Mucosa of descending colon (tissue), 3 donors: ENCODE data around the gene TSPEAR. TPM values are rescaled to one million over a fixed set of nuclear protein-coding genes. Genes with fewer than 3 reads are reported as not detected.

ENCODE experiments used
- ATAC-seq: fragments of 200-7000 bp; cut with Tn5 transposase; one replicate; pipeline ENCODE4 v1.9.1; 2020; ENCODE audit warnings: mild to moderate bottlenecking, moderate library complexity
- DNase-seq, 3 donors: peaks; one replicate each; pipeline ENCODE4 v3.0.0-alpha.2; 2020
- H3K36me3 ChIP-seq: fragments of 200-600 bp; one replicate; pipeline ENCODE4 v1.8.0; 2021; ENCODE audit warnings: low read depth, mild to moderate bottlenecking
- H3K4me1 ChIP-seq: fragments of 200-600 bp; one replicate; pipeline ENCODE4 v1.8.0; 2021; ENCODE audit warnings: low read depth, mild to moderate bottlenecking
- H3K4me3 ChIP-seq: fragments of 200-600 bp; one replicate; pipeline ENCODE4 v1.8.0; 2021; ENCODE audit warnings: mild to moderate bottlenecking
- H3K9me3 ChIP-seq: fragments of 200-600 bp; one replicate; pipeline ENCODE4 v1.8.0; 2021; ENCODE audit warnings: mild to moderate bottlenecking
- CTCF ChIP-seq: fragments of 200-600 bp; IDR thresholded peaks from one replicate; pipeline ENCODE4 v1.8.0; 2022; ENCODE audit warnings: antibody characterized with exemption, mild to moderate bottlenecking
- intact Hi-C, 2 donors: fragments of 100-400 bp; cut with DNase I in 1 of 2; cut with micrococcal nuclease in 1 of 2; formaldehyde crosslinking; loops; one replicate each; pipeline versions ENCODE4 v1.11.0 to v1.11.1; 2022; cut with DNase I, micrococcal nuclease
- total RNA-seq, 3 donors: library from RNA; stranded (reverse); fragmentation: NEBNext Ultra II Directional in 2 of 3; extraction: Animal tissue kit (Norgen Biotek cat#: 25700) in 2 of 3; gene quantifications; one replicate each; pipeline versions ENCODE4 v1.2.1 to v1.2.4, GENCODE V29; 2021 to 2023
- donor health status: DM: no; HTN: no; CAD: no; lungs with moderate emphysema.
- donor health status: DM: no; HTN: no; CAD: no.
- donor health status: DM: no; HTN: yes; CAD: no.

The TSPEAR gene
- total RNA-seq, 3 donors from 2014 or later, result 0.28 TPM; not detected in 2

- TF ChIP-seq CTCF, result no peak
- DNase-seq (peak in 1 of 3 donors; percentile 34), ATAC-seq (no peak)
- peaks cover 13% of the 10 kb centered on the region for H3K9me3 ChIP-seq
- H3K36me3 ChIP-seq, result no peaks in the 10 kb centered on the region
- intact Hi-C loops, result no loop called here
- H3K4me1 ChIP-seq, result peaks cover 4% of the 10 kb centered on the region
- H3K4me3 ChIP-seq, result no peak overlapping the region
Observed at GRCh38 chr21:44614961-44615391, 96.4 kb downstream of the TSPEAR start.

- intact Hi-C loops, result no loop called here
- DNase-seq (no peak), ATAC-seq (no peak)
- H3K4me1 ChIP-seq, result peaks cover 4% of the 10 kb centered on the region
- TF ChIP-seq CTCF, result no peak
- H3K4me3 ChIP-seq, result no peak overlapping the region
- H3K9me3 ChIP-seq, result peaks cover 13% of the 10 kb centered on the region
- H3K36me3 ChIP-seq, result no peaks in the 10 kb centered on the region
Observed at GRCh38 chr21:44614161-44614631, 97.2 kb downstream of the TSPEAR start.

- peak in 1 of 3 donors; percentile 38 for DNase-seq
- intact Hi-C loops, result no loop called here
- peaks cover under 1% of the 10 kb centered on the region for H3K4me1 ChIP-seq
Observed at GRCh38 chr21:44613386-44614155, 97.8 kb downstream of the TSPEAR start.

GRCh38 chr21:44612669-44613229 lies 98.6 kb downstream of the TSPEAR start:
- intact Hi-C loops, result no loop called here
- Histone ChIP-seq H3K4me1 (no peaks in the 10 kb centered on the region), H3K36me3 (no peaks in the 10 kb centered on the region), H3K9me3 (peaks cover 13% of the 10 kb centered on the region), H3K4me3 (no peak overlapping the region)
- no peak for TF ChIP-seq CTCF
- DNase-seq (peak in 1 of 3 donors; percentile 42), ATAC-seq (no peak)

More at GRCh38 chr21:44613386-44614155, 97.8 kb downstream of the TSPEAR start:
- no peak for ATAC-seq
- H3K4me3 ChIP-seq, result no peak overlapping the region
- no peak for TF ChIP-seq CTCF
- H3K9me3 ChIP-seq, result peaks cover 13% of the 10 kb centered on the region
- H3K36me3 ChIP-seq, result no peaks in the 10 kb centered on the region

GRCh38 chr21:44612029-44612486 lies 99.3 kb downstream of the TSPEAR start, which contains the start of gene KRTAP10-8:
Gene KRTAP10-8 (plus strand): TSS chr21:44612079. CDS start chr21:44612101, 22 bp downstream.
- no peak for DNase-seq
- ATAC-seq, result no peak
- Histone ChIP-seq H3K4me3 (no peak within 1 kb of the TSS), H3K36me3 (no peaks in the 10 kb centered on the region), H3K9me3 (peaks cover 13% of the 10 kb centered on the region), H3K4me1 (no peaks in the 10 kb centered on the region)
- TF ChIP-seq CTCF, result no peak
- intact Hi-C loops, result no loop called here
